Neural progenitor cell (in vitro differentiated cells): Measurements from ENCODE around the gene SUPT3H.

Experiments
- CTCF ChIP-seq: fragments of 200-600 bp; sonication (generic); IDR thresholded peaks from 2 replicates; pipeline ENCODE4 v1.5.1; 2017; ENCODE audit warnings: antibody characterized with exemption, mild to moderate bottlenecking
- EZH2 ChIP-seq: fragments of 200-600 bp; sonication (generic); IDR thresholded peaks from 2 replicates; pipeline ENCODE4 v1.6.1; 2017; ENCODE audit warnings: antibody characterized with exemption, mild to moderate bottlenecking, moderate library complexity
- EZH2phosphoT487 ChIP-seq: fragments of 200-600 bp; sonication (generic); IDR thresholded peaks from 2 replicates; pipeline ENCODE4 v1.6.1; 2017; ENCODE audit warnings: antibody characterized with exemption

DNA sequence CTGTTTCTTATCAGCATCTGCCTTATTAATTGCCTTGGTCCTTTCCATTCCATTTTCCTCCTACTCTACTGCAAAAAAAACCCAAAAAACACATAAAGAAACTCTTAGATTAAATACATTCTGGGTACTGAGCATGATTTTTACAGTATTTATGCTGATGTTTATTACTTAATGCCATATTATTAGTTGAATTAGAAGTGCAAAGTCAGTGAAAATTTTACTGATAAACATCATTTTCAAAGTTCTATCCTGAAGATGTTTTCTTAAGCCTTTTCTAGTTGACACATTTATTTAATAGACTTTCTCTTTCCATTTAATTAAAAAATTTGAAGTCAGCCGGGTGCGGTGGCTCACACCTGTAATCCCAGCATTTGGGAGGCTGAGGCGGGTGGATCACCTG lies 285.6 kb downstream of the SUPT3H start:
- no peak for TF ChIP-seq CTCF
- no peak for TF ChIP-seq EZH2
- no peak for TF ChIP-seq EZH2phosphoT487
